Esophagus muscularis mucosa (tissue), 4 donors: ENCODE data around the gene NAMPT.

ENCODE experiments used
- CTCF ChIP-seq, 3 experiments: fragments of 200-600 bp in 2 of 3; fragments of 450-650 bp in 1 of 3; sonication (generic) in 2 of 3; IDR thresholded peaks; one replicate each; pipeline ENCODE4 v1.5.1; 2017 to 2019; ENCODE audit warnings: antibody characterized with exemption in 3 of 3, mild to moderate bottlenecking in 2 of 3, moderate library complexity in 1 of 3
- EP300 ChIP-seq: sonication (generic); formaldehyde crosslinking; IDR thresholded peaks from one replicate; pipeline ENCODE4 v1.6.1; 2017; ENCODE audit warnings: antibody characterized with exemption
- POLR2A ChIP-seq: fragments of 450-650 bp; IDR thresholded peaks from one replicate; pipeline ENCODE4 v1.6.1; 2017; ENCODE audit warnings: antibody characterized with exemption, moderate library complexity, mild to moderate bottlenecking, low read depth
- POLR2AphosphoS5 ChIP-seq, 2 donors: sonication (generic); formaldehyde crosslinking; IDR thresholded peaks; one replicate each; pipeline ENCODE4 v1.6.1; 2017; ENCODE audit warnings: antibody characterized with exemption in 2 of 2

GRCh38 chr7:106287786-106288185, 3.0 kb upstream of the NAMPT start:
- TF ChIP-seq CTCF (IDR thresholded peaks at IDR 0.05), result no peak
- TF ChIP-seq POLR2A, result no peak
- no peak for TF ChIP-seq POLR2AphosphoS5 (IDR thresholded peaks at IDR 0.05)
- no peak for TF ChIP-seq EP300
